ENCODE measurements around the gene SH3BP1. TPM values are rescaled to one million over a fixed set of nuclear protein-coding genes. Genes with fewer than 3 reads are reported as not detected.

The SH3BP1 gene
- total and polyA plus RNA-seq, 2 of the 8 experiments (the other 6 are each of a cell fraction or from before 2014, with no cell fraction given), result 23.9 to 40.3 TPM

GRCh38 chr22:37631448-37632173, 7.9 kb upstream of the SH3BP1 start (continued):
- no peak for TF ChIP-seq GABPA (IDR thresholded peaks at IDR 0.05; ENCODE audit: borderline replicate concordance, insufficient read depth, low read length)
- TF ChIP-seq CTCF (IDR thresholded peaks at IDR 0.05; ENCODE audit: control extremely low read depth in 1 of 3, insufficient read depth in 1 of 3, low read depth in 1 of 3, low read length in 3 of 3), result no peak
- no peak for TF ChIP-seq EP300 (IDR thresholded peaks at IDR 0.05; ENCODE audit: borderline replicate concordance in 1 of 2, low read depth in 2 of 2, low read length in 2 of 2)
- TF ChIP-seq SAP30 (IDR thresholded peaks at IDR 0.05; ENCODE audit: insufficient read depth, insufficient replicate concordance, low read length), result no peak
- no peak for TF ChIP-seq CTBP2 (IDR thresholded peaks at IDR 0.05; ENCODE audit: borderline replicate concordance, insufficient read depth, insufficient read length, low read length)
- TF ChIP-seq TBP (IDR thresholded peaks at IDR 0.05; ENCODE audit: low read depth, low read length), result no peak
- TF ChIP-seq KDM5A (IDR thresholded peaks at IDR 0.05; ENCODE audit: low read length), result no peak
- TF ChIP-seq ATF3 (IDR thresholded peaks at IDR 0.05; ENCODE audit: insufficient read depth, low read depth, low read length), result no peak

Measured in H1 (cell line).